ENCODE data around the gene EMD. TPM values are rescaled to one million over a fixed set of nuclear protein-coding genes. Genes with fewer than 3 reads are reported as not detected.
A peak's percentile ranks its signal among the peaks of the same experiment; 100 is the strongest.

Gene EMD
- polyA plus RNA-seq, 1 of the 3 experiments (the other 2 are of a cell fraction): 68.0 TPM

GRCh38 chrX:154426916-154427770 is 48.0 kb downstream of the EMD start:
- TF ChIP-seq GABPA (IDR thresholded peaks at IDR 0.05; ENCODE audit: low read depth): no peak
- no peak for TF ChIP-seq NFIC (IDR thresholded peaks at IDR 0.05; ENCODE audit: borderline replicate concordance)
- TF ChIP-seq USF1 (IDR thresholded peaks at IDR 0.05; ENCODE audit: borderline replicate concordance, low read depth): no peak
- no peak for TF ChIP-seq FOXM1 (IDR thresholded peaks at IDR 0.05; ENCODE audit: low read depth)
- no peak for TF ChIP-seq IRF3 (IDR thresholded peaks at IDR 0.05; ENCODE audit: low read depth, low read length)
- TF ChIP-seq NRF1 (IDR thresholded peaks at IDR 0.05; ENCODE audit: low read depth, low read length): no peak
- Histone ChIP-seq H3K4me2 (no peak overlapping the region), H3K9ac (no peak overlapping the region), H2AFZ (ENCODE audit: low read depth) (no peak overlapping the region), H3K36me3 (replicated peaks in 1 of 2; ENCODE audit: control insufficient read depth in 1 of 2, insufficient read depth in 2 of 2, low read length in 1 of 2) (no peaks in the 10 kb centered on the region), H3K4me3 (ENCODE audit: low read depth in 2 of 2, low read length in 1 of 2) (no peak overlapping the region), H3K79me2 (ENCODE audit: insufficient read depth) (peaks cover 22% of the 10 kb centered on the region; the same call in 1 of the 2 replicates), H4K20me1 (ENCODE audit: insufficient read depth) (no peaks in the 10 kb centered on the region), H3K27ac (ENCODE audit: low read depth in 2 of 2, low read length in 1 of 2) (no peak overlapping the region), H3K4me1 (ENCODE audit: control insufficient read depth in 1 of 2, insufficient read depth in 2 of 2, low read depth in 1 of 2, low read length in 1 of 2) (peaks cover 0 to 6% of the 10 kb centered on the region in 2 experiments; a peak in 1 of 4 replicates), H3K27me3 (ENCODE audit: insufficient read depth) (peaks cover 9% of the 10 kb centered on the region), H3F3A (replicated peaks; ENCODE audit: insufficient read depth) (no peaks in the 10 kb centered on the region), H3K9me3 (no peaks in the 10 kb centered on the region), H3K9me2 (no peaks in the 10 kb centered on the region)
- WGBS (ENCODE audit: low lambda C conversion rate): 37% methylated on average over 12 of the region's 13 CpGs
- DNase-seq: no peak
- ChIA-PET POLR2A (interaction anchor here (0.7 kb wide), 1 partner anchor 500 kb away, joined by 3 read pairs; no protein-coding TSS in a partner anchor), CTCF (interaction anchor here (0.6 to 0.7 kb wide), 2 partner anchors 290 to 672 kb away, joined by 3 read pairs; no protein-coding TSS in a partner anchor)

- 57% methylated on average over 30 of the region's 87 CpGs for WGBS (ENCODE audit: low lambda C conversion rate)
- Histone ChIP-seq H3K4me2 (peak within 1 kb of the TSS; percentile 79), H3K27ac (ENCODE audit: low read depth in 2 of 2, low read length in 1 of 2) (peak within 1 kb of the TSS in 1 of 2 experiments; percentile 41; a peak in 1 of 4 replicates), H4K20me1 (ENCODE audit: insufficient read depth) (no peaks in the 10 kb centered on the region), H3K9me3 (no peaks in the 10 kb centered on the region), H3K4me1 (ENCODE audit: control insufficient read depth in 1 of 2, insufficient read depth in 2 of 2, low read depth in 1 of 2, low read length in 1 of 2) (peaks cover 0 to 6% of the 10 kb centered on the region in 2 experiments; a peak in 1 of 4 replicates), H2AFZ (ENCODE audit: low read depth) (peak within 1 kb of the TSS; percentile 51; the same call in 1 of the 2 replicates), H3K36me3 (replicated peaks in 1 of 2; ENCODE audit: control insufficient read depth in 1 of 2, insufficient read depth in 2 of 2, low read length in 1 of 2) (peaks cover 0 to 6% of the 10 kb centered on the region in 2 experiments), H3K9me2 (no peaks in the 10 kb centered on the region), H3F3A (replicated peaks; ENCODE audit: insufficient read depth) (no peaks in the 10 kb centered on the region), H3K27me3 (ENCODE audit: insufficient read depth) (peaks cover 9% of the 10 kb centered on the region), H3K79me2 (ENCODE audit: insufficient read depth) (peaks cover 22% of the 10 kb centered on the region; the same call in 1 of the 2 replicates), H3K4me3 (ENCODE audit: low read depth in 2 of 2, low read length in 1 of 2) (peak within 1 kb of the TSS; percentile 56 to 70), H3K9ac (peak within 1 kb of the TSS; percentile 57; the same call in 1 of the 2 replicates)
- peak; percentile 91 for DNase-seq
- ChIA-PET POLR2A (interaction anchor here (0.8 to 1.8 kb wide), 3 partner anchors 15 to 30 kb away, joined by 3 to 6 read pairs (median 4); partner anchors contain the start of genes FAM50A and RPL10), CTCF (interaction anchor here (0.7 to 1.3 kb wide), 4 partner anchors 8 to 673 kb away, joined by 3 to 4 read pairs (median 3); partner anchors contain the start of genes DNASE1L1 and RPL10)
- TF ChIP-seq EP300 (IDR thresholded peaks at IDR 0.05; ENCODE audit: borderline replicate concordance in 1 of 2, low read depth in 1 of 2, low read length in 1 of 2): no peak
- no peak for TF ChIP-seq RCOR1 (IDR thresholded peaks at IDR 0.05; ENCODE audit: low read length)
- peak; percentile 86 for TF ChIP-seq YY1 (IDR thresholded peaks at IDR 0.05; ENCODE audit: low read depth)
- no peak for TF ChIP-seq JUND (IDR thresholded peaks at IDR 0.05)
- TF ChIP-seq TCF12 (IDR thresholded peaks at IDR 0.05): no peak
- peak; percentile 34 for TF ChIP-seq RAD21 (IDR thresholded peaks at IDR 0.05; ENCODE audit: low read length)
- TF ChIP-seq MAX (IDR thresholded peaks at IDR 0.05; ENCODE audit: low read depth): peak; percentile 31; the same call in 1 of the 2 replicates
- TF ChIP-seq USF2 (IDR thresholded peaks at IDR 0.05; ENCODE audit: borderline replicate concordance, low read depth, low read length): peak; percentile 30; the same call in 1 of the 2 replicates
- no peak for TF ChIP-seq TAF1 (IDR thresholded peaks at IDR 0.05; ENCODE audit: borderline replicate concordance, low read depth, low read length)
- TF ChIP-seq FOSL2 (IDR thresholded peaks at IDR 0.05; ENCODE audit: borderline replicate concordance, low read depth): no peak
- TF ChIP-seq IRF3 (IDR thresholded peaks at IDR 0.05; ENCODE audit: low read depth, low read length): peak; percentile 63
Observed at GRCh38 chrX:154428176-154429171, 49.4 kb downstream of the EMD start, which contains the start of gene ATP6AP1. TSS of gene ATP6AP1 (plus strand) at chrX:154428677. CDS start at chrX:154428693, 16 bp downstream.
